ENCODE results near the gene POTEE.
"Not testable (repeated sequence)": the region's sequence is repeated elsewhere in the genome, so short reads cannot be mapped to it uniquely, and the experiment has no call there.

POTEE gene

DNA sequence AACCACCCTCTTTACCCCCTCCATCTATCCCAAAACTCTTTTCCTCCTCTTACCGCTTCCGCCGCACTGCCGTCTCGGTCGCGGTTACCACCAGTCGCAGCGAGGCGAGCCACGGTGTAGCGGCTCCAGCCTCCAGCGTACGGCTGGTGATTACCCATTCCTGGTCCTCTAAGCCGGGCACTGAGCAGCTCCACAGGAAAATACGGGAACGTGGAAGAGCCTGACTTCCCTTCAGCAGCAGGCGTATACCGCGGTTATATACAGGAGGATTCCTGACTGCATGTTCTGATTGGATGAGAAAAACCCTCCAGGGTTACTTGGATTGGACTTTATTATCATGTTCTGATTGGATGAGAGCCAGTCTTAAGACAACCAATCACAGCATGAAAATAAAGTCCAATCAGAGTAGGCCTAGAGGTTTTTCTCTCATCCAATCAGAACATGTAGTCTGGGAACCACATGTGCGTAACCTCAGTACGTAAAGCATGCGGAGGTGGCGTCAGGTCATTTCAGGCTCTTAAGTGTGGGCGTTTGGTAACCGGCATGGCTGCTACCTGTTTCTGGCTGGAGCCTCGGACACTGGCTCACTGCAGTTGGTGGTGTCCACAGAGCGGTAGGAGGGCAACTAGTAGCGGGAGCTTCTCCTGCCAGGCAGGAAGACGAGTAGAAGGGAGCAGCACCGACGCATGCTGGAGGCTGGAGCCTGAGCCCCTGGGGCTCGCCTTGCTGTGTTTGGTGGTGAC lies at the start of gene POTEE:
Gene POTEE, plus strand, starts transcription at position 507 of the 743 bp plus-strand sequence. CDS start 8,867 bp downstream, outside the sequence.
- not testable (repeated sequence) for DNase-seq (ENCODE audit: low read depth); H3K4me3 ChIP-seq (replicated peaks; ENCODE audit: low read depth, low read length)

DNA sequence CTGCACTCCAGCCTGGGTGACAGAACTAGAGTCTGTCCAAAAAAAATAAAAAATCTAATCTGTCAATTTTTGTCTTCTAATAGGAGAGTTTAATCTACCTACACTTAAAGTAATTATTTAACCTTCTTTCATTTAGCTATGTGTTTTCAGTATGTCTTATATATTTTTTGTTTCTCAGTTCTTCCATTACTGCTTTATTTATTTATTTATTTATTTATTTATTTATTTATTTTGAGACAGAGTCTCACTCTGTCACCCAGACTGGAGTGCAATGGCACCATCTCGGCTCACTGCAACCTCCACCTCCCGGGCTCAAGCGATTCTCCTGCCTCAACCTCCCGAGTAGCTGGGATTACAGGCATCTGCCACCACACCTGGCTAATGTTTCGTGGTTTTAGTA lies 43.8 kb upstream of the POTEE start:
- H3K4me3 ChIP-seq (replicated peaks; ENCODE audit: low read depth, low read length); DNase-seq (ENCODE audit: low read depth): not testable (repeated sequence)

DNA sequence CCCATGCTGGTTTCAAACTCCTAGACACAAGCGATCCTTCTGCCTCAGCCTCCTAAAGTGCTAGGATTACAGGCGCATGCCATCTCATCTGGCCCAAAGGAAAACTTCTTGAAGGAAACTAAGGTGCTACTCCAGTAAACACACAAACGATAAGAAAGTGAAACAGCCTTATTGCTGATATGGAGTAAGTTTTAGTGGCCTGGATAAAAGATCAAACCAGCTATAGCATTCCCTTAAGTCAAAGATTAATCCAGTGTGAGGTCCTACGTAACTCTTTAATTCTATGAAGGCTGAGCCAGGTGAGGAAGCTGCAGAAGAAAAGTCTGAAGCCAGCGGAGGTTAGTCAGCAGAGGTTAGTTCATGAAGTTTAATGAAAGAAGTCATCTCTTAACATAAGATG lies 40.8 kb upstream of the POTEE start:
- TF ChIP-seq, protein P1, sequence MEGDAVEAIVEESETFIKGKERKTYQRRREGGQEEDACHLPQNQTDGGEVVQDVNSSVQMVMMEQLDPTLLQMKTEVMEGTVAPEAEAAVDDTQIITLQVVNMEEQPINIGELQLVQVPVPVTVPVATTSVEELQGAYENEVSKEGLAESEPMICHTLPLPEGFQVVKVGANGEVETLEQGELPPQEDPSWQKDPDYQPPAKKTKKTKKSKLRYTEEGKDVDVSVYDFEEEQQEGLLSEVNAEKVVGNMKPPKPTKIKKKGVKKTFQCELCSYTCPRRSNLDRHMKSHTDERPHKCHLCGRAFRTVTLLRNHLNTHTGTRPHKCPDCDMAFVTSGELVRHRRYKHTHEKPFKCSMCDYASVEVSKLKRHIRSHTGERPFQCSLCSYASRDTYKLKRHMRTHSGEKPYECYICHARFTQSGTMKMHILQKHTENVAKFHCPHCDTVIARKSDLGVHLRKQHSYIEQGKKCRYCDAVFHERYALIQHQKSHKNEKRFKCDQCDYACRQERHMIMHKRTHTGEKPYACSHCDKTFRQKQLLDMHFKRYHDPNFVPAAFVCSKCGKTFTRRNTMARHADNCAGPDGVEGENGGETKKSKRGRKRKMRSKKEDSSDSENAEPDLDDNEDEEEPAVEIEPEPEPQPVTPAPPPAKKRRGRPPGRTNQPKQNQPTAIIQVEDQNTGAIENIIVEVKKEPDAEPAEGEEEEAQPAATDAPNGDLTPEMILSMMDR (IDR thresholded peaks at IDR 0.05; ENCODE audit: low read length, missing control alignments), result no peak
- H3K4me3 ChIP-seq (replicated peaks; ENCODE audit: low read depth, low read length), result no peak overlapping the region
- DNase-seq (ENCODE audit: low read depth), result no peak

DNA sequence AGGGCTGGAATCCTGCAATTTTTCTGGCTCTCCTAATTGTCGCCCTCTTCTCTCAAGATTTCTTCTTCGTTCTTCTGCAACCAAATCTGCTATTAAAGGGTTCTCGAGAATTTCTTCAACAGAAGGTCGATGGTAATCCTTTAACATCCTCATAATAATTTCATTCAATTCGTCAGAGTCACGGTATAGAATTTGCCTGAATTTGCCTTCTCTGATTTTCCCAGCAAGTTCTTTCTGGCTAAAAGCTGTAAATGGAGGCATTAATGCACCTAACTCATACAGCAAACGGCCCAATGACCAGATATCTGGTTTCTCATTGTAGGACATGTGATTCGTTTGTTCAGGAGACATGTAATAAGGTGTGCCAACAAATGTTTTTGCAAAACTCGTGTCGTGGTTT lies 31.3 kb upstream of the POTEE start:
- not testable (repeated sequence) for H3K4me3 ChIP-seq (replicated peaks; ENCODE audit: low read depth, low read length); DNase-seq (ENCODE audit: low read depth)

DNA sequence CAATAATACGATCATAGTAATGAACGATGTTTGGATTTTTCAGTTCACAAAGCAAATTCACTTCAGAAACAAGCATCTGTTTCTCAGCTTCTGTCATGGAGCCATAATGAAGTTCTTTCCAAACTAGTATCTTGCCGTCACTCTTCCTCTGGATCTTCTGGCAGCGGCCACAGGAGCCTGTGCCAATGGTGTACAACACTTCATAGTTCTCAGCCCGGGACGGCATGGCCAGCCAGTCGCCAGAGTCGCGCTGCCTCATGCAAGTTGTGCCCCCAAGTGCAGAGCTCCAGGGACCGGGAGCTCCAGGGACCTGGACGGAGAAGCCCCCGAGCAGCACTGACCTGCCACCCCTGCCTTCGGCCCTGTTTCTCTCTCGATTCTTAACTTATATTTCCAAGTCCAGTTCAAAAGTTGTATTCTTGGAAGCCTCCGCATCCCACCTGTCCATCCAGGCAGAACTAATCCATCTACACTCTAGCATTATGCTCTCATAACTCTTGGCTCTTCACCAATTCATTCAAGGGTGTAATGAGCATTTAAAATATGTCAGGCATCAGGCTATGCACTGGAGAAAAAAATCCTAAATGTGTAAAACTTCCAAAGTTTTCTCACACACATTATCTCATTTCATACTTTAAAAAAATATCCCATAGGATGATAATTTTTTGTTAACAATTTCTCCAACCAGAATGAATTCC lies 30.5 kb upstream of the POTEE start:
- not testable (repeated sequence) for DNase-seq (ENCODE audit: low read depth); H3K4me3 ChIP-seq (replicated peaks; ENCODE audit: low read depth, low read length)

DNA sequence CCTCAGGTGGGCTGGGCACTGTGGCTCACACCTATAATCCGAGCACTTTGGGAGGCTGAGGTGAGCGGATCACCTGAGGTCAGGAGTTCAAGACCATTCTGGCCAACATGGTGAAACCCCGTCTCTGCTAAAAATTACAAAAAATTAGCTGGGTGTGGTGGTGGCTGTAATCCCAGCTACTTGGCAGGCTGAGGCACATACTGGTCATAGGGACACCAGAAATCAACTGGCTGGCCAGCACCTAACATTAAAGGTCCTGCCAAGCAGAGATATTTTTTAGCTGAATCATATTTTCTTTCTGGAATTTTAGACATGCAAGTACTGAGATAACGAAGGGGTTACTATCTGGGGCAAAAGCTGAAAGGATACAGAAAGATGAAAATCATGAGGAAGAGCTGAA lies 27.9 kb upstream of the POTEE start:
- not testable (repeated sequence) for H3K4me3 ChIP-seq (replicated peaks; ENCODE audit: low read depth, low read length)
- peak; percentile 6 for DNase-seq (ENCODE audit: low read depth)

DNA sequence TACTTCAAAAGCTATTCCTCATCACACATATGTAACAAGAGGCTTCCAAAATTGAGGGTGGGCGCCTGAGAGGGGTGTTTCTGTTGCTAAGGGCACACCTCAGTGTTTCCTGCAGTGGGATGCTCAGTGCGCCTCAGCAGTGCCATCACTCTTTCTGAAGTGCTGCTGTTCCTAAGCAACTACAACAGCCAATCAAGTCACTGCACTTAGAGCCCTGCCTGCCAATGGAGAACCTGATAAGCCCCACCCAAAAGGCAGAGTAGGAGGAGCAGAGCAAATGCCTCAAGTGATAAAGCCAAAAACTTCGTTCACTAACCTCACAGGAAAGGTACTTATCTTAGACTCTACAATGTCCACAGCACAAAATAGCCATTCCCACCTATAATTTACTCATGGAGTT lies 15.9 kb upstream of the POTEE start:
- H3K4me3 ChIP-seq (replicated peaks; ENCODE audit: low read depth, low read length); DNase-seq (ENCODE audit: low read depth): not testable (repeated sequence)

DNA sequence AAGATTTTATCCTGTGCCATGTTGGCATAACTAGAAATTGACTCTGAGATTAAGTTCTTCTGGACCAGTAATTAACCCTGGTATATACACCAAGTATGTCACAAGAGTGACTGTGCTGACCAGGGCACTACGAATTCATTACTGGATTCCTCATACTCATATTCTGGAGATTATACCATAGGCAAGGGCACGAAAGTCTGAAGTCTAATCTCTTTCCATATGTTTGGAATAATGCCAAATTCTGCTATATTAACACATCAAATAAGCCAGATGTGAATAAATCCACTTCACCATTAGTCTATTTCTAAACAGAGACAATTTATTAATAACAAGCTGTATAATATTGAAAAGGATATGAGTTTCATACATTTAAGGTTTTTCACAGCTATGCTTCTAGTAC lies 13.2 kb upstream of the POTEE start:
- not testable (repeated sequence) for H3K4me3 ChIP-seq (replicated peaks; ENCODE audit: low read depth, low read length); DNase-seq (ENCODE audit: low read depth)

DNA sequence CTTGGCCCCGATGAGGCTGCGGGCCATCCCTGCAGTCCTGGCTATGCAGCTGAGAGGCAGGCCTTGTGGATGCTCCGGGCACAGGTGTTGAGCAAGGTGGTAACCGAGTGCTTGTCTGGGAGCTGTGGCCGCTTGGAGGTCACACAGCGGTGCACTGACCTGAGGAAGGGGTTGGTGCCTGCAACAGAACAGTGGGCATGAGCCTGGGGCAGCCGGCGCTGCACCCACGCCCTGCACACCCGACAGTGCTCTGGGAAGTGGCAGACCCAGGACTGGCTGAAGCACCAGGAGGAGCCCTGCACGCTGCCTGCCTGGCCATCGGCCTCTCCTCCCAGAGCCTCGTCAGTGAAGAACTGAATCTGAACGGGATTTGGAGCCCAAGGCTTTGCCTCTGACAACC lies 8.2 kb upstream of the POTEE start:
- TF ChIP-seq, protein P1 (IDR thresholded peaks at IDR 0.05; ENCODE audit: low read length, missing control alignments), result no peak
- DNase-seq (ENCODE audit: low read depth), result no peak
- no peak overlapping the region for H3K4me3 ChIP-seq (replicated peaks; ENCODE audit: low read depth, low read length)

DNA sequence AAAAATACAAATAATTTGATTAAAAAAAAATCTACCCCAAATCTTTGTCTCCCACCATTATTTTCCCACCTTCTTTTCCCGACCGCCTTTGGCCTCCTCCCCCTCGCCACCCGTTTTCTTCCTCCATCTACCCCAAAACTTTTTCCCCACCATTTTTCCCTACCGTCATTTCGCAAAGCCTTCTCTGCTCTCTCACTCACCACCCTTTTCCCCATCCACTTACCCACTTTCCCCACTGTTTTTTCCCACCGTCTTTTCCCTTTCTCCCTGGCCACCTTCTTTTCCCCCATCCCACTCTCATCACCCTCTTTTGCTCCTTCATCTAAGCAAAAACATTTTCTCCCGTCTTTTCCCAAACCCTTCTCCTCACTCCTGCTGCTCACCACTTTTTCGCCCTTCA lies 1.5 kb upstream of the POTEE start:
- not testable (repeated sequence) for DNase-seq (ENCODE audit: low read depth); H3K4me3 ChIP-seq (replicated peaks; ENCODE audit: low read depth, low read length)

DNA sequence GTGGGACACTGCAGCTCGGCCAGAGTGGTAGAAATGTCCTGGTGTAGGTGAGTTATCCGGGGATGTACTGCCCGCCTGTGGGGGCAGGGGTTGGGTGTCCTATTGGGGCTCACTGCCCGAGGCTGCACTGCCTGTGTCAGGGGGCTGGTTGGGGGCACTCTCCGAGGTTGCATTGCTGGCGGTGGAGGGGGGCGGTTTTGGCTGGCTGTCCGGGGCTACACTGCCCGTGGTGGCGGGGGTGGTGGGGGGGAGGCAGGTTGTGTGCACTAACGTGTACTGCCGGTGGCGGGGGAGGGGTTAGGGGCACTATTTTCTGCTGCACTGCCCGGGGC lies 403 bp downstream of the POTEE start:
- DNase-seq (ENCODE audit: low read depth); H3K4me3 ChIP-seq (replicated peaks; ENCODE audit: low read depth, low read length): not testable (repeated sequence)

DNA sequence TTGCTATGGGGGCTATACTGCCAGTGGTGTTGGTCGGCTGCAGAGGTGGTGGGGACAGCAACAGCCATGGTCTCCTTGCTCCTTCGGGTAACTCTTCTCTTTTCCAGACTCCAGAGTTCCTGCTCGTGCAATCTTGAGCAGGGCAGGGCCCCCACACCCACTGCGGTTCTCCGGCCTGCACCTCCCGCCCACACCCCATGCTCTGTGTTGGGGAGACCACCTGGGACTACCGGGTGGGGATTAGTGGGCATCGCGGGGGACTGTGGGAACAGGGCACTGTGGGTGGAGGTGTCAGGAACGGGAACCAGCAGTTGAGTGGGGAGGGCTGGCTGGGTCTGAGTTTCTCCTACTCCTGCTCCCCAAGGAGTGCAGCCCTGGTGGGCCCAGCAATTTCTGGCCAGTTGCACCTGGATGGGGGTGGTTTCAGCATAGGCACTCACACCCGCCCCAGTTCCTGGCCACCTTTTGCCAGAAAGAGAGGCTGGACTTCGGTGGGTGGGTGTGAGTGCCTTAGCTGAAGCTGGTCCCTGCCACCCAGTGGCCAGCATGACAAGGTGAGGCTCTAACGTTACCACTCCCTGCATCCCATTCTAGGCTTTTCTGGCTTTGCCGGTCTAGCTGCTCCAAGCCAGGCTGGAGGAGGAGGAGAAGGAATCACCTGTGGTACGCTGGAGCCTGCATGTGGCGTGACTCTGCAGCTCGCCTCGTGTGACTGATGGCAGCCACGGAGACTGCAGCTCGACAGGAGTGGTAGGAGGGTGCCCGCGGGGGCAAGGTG lies 1.3 kb downstream of the POTEE start:
- not testable (repeated sequence) for H3K4me3 ChIP-seq (replicated peaks; ENCODE audit: low read depth, low read length); DNase-seq (ENCODE audit: low read depth)

DNA sequence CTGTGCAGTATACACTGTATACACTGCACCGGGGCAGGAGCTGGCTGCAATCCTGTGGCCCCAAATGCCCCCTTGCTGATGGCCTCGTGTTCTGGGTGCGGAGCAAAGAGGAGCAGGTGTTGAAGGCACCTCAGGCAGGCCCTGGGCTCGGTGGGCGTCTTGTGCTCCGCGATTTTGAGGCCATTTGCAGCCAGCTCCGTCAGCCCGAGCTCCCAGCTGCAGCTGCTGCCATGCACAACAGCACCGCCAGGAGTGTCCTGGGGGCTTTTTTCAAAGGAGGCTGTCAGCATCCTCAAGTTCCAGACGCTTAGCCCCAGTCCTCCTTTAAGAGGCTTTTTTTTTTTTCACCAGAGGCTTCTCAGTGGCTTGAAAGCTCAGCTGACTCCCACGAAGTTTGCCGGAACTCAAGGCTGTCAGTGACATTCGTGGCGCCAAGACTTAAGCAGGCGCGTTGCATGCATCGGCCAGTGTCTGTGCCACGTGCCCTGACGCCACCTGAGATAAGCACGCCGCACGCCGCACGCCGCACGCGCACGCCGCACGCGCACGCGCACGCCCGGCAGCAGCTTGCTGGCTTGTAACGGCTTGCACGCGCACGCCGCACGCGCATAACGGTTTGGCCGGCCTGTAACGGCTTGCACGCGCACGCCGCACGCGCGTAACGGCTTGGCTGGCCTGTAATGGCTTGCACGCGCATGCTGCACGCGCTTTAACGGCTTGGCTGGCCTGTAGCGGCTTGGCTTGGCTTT lies 8.1 kb downstream of the POTEE start:
- not testable (repeated sequence) for H3K4me3 ChIP-seq (replicated peaks; ENCODE audit: low read depth, low read length); DNase-seq (ENCODE audit: low read depth)

DNA sequence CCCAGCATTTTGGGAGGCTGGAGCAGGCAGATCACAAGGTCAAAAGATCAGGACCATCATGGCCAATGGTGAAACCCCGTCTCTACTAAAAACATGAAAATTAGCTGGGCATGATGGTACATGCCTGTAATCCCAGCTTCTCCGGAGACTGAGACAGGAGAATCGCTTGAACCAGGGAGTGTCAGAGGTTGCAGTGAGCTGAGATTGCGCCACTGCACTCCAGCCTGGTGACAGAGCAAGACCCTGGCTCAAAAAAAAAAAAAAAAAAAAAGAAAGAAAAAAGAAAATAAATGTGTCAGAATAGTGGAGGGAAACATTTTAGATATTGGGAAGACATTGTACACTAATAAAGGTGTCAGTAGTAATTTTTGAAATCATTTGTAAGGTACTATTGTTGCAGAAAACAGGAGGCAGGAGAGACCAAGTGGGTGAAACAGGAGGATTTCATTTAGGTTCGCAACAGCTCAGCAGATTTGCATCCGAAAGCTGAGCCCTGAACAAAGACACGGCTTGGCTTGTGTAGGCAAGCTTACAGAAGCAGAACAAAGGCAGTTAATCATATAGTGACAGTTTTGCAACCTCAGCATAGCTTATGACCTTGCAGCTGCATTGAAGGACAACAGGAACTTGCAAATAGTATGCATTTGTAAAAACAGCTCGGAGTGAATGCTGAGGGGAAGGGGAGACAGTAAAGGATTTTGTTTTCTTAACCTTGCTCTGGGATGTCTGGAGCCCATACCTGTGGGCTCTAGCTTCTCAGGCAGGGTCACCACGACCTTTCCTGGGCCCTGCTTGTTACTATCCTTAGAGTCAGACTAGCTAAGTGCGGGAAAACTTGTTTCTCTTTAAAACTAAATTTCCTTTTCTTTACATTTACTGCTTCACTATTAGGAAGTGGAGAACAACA lies 26.5 kb downstream of the POTEE start:
- not testable (repeated sequence) for DNase-seq (ENCODE audit: low read depth)

More for the DNA sequence above, 26.5 kb downstream of the POTEE start:
- not testable (repeated sequence) for H3K4me3 ChIP-seq (replicated peaks; ENCODE audit: low read depth, low read length)
